NB4 (cell line): Measurements from ENCODE around the gene LRRC4B.
A peak's percentile ranks its signal among the peaks of the same experiment; 100 is the strongest.

Experiments
- DNase-seq: peaks from one replicate; pipeline ENCODE4 v3.0.0; 2010; ENCODE audit warnings: low read depth
- H3K4me3 ChIP-seq: one replicate; pipeline ENCODE4 v1.5.1; 2011; ENCODE audit warnings: mild to moderate bottlenecking, low read depth, low read length, moderate library complexity
- CTCF ChIP-seq: IDR thresholded peaks from one replicate; pipeline ENCODE4 v1.5.1; 2012; ENCODE audit warnings: low read depth, low read length
- MAX ChIP-seq: IDR thresholded peaks from 2 replicates; pipeline ENCODE4 v1.6.1; 2011; ENCODE audit warnings: low read depth, low read length
- MYC ChIP-seq: IDR thresholded peaks from 2 replicates; pipeline ENCODE4 v1.6.1; 2011; ENCODE audit warnings: low read depth, low read length
- POLR2A ChIP-seq: IDR thresholded peaks from 2 replicates; pipeline ENCODE4 v1.6.1; 2011; ENCODE audit warnings: mild to moderate bottlenecking; ENCODE audit not compliant: insufficient read length; ENCODE audit errors: extremely low read depth

The LRRC4B gene

GRCh38 chr19:50547385-50548190 is 20.6 kb downstream of the LRRC4B start:
- TF ChIP-seq MYC (no peak), CTCF (no peak), MAX (no peak), POLR2A (no peak)
- H3K4me3 ChIP-seq: no peak overlapping the region
- DNase-seq: no peak

GRCh38 chr19:50546527-50547221 is 21.6 kb downstream of the LRRC4B start:
- no peak for DNase-seq
- H3K4me3 ChIP-seq: no peak overlapping the region
- no peak for TF ChIP-seq MYC
- no peak for TF ChIP-seq POLR2A
- no peak for TF ChIP-seq CTCF
- no peak for TF ChIP-seq MAX

- no peak overlapping the region for H3K4me3 ChIP-seq
- DNase-seq: no peak
- TF ChIP-seq MAX (no peak), POLR2A (no peak), MYC (no peak), CTCF (no peak)
These were observed 25.3 kb downstream of the LRRC4B start for GRCh38 chr19:50542943-50543342.

- H3K4me3 ChIP-seq: no peak overlapping the region
- TF ChIP-seq CTCF (peak; percentile 84), MAX (no peak)
- peak; percentile 82 for DNase-seq
These were observed 30.4 kb downstream of the LRRC4B start for GRCh38 chr19:50537769-50538230.

- no peak overlapping the region for H3K4me3 ChIP-seq
- TF ChIP-seq CTCF (no peak), MAX (no peak), MYC (no peak), POLR2A (no peak)
- no peak for DNase-seq
These were observed 30.9 kb downstream of the LRRC4B start for GRCh38 chr19:50537306-50537685.
